Measurements from ENCODE around the gene TENM3.

DNA sequence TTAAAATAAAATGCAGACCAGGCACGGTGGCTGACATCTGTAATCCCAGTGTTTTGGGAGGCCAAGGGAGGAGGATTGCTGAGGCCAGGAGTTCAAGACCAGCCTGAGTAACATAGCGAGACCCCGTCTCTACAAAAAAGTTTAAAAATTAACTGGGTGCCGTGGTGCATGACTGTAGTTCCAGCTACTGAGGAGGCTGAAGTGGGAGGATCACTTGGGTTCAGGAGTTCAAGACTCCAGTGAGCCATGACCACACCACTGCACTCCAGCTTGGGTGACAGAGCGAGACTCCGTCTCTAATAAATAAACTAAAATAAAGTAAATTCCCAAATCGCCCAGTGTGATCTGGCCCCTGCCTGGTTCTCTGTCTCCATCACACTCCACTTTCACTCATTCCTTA lies 43.7 kb downstream of the TENM3 start:
- TF ChIP-seq, protein P1, sequence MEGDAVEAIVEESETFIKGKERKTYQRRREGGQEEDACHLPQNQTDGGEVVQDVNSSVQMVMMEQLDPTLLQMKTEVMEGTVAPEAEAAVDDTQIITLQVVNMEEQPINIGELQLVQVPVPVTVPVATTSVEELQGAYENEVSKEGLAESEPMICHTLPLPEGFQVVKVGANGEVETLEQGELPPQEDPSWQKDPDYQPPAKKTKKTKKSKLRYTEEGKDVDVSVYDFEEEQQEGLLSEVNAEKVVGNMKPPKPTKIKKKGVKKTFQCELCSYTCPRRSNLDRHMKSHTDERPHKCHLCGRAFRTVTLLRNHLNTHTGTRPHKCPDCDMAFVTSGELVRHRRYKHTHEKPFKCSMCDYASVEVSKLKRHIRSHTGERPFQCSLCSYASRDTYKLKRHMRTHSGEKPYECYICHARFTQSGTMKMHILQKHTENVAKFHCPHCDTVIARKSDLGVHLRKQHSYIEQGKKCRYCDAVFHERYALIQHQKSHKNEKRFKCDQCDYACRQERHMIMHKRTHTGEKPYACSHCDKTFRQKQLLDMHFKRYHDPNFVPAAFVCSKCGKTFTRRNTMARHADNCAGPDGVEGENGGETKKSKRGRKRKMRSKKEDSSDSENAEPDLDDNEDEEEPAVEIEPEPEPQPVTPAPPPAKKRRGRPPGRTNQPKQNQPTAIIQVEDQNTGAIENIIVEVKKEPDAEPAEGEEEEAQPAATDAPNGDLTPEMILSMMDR (IDR thresholded peaks at IDR 0.05) = no peak
- TF ChIP-seq POLR2A (IDR thresholded peaks at IDR 0.05) = no peak
- no peak for TF ChIP-seq POLR2AphosphoS5 (IDR thresholded peaks at IDR 0.05)
